Occipital lobe (tissue), 2 donors: ENCODE data around the gene ELOVL5. TPM values are rescaled to one million over a fixed set of nuclear protein-coding genes. Genes with fewer than 3 reads are reported as not detected.
"Not testable (repeated sequence)": the region's sequence is repeated elsewhere in the genome, so short reads cannot be mapped to it uniquely, and the experiment has no call there.

ENCODE experiments used
- DNase-seq: peaks from one replicate; lab custom pipeline; 2025; lab: John Stamatoyannopoulos, UW
- total RNA-seq: library from RNA; depleted of rRNA; stranded (reverse); fragments of >200 nt; gene quantifications from one replicate; pipeline ENCODE4 v1.2.3, GENCODE V29; 2014

The ELOVL5 gene
- total RNA-seq, 1 donor from 2014 or later: 54.1 TPM

GRCh38 chr6:53359095-53359842 is 10.5 kb upstream of the ELOVL5 start:
- peak; percentile 96 for DNase-seq

- no peak for DNase-seq
These were observed 9.8 kb upstream of the ELOVL5 start for GRCh38 chr6:53358440-53359094.

GRCh38 chr6:53357576-53358360 is 9.0 kb upstream of the ELOVL5 start:
- no peak for DNase-seq

- DNase-seq: no peak
These were observed 4.9 kb upstream of the ELOVL5 start for GRCh38 chr6:53353624-53354023.

- DNase-seq: no peak
These were observed 3.6 kb upstream of the ELOVL5 start for GRCh38 chr6:53352360-53352759.

- DNase-seq: no peak
These were observed 501 bp upstream of the ELOVL5 start for GRCh38 chr6:53349209-53349693.

GRCh38 chr6:53347921-53348370 is 804 bp downstream of the ELOVL5 start:
- DNase-seq: peak; percentile 66

- DNase-seq: no peak
These were observed 1.4 kb downstream of the ELOVL5 start for GRCh38 chr6:53347250-53347920.

- DNase-seq: not testable (repeated sequence)
These were observed 2.7 kb downstream of the ELOVL5 start for GRCh38 chr6:53346049-53346448.

- DNase-seq: no peak
These were observed 3.8 kb downstream of the ELOVL5 start for GRCh38 chr6:53344969-53345368.

GRCh38 chr6:53343092-53343491 is 5.7 kb downstream of the ELOVL5 start:
- no peak for DNase-seq

- no peak for DNase-seq
These were observed 6.5 kb downstream of the ELOVL5 start for GRCh38 chr6:53342217-53342616.

GRCh38 chr6:53340536-53340935 is 8.2 kb downstream of the ELOVL5 start:
- no peak for DNase-seq

- DNase-seq: no peak
These were observed 9.3 kb downstream of the ELOVL5 start for GRCh38 chr6:53339424-53339823.

- no peak for DNase-seq
These were observed 10.4 kb downstream of the ELOVL5 start for GRCh38 chr6:53338304-53338703.

- no peak for DNase-seq
These were observed 12.7 kb downstream of the ELOVL5 start for GRCh38 chr6:53336070-53336469.

- no peak for DNase-seq
These were observed 13.3 kb downstream of the ELOVL5 start for GRCh38 chr6:53335224-53335994.

- no peak for DNase-seq
These were observed 15.0 kb downstream of the ELOVL5 start for GRCh38 chr6:53333439-53334408.

- DNase-seq: no peak
These were observed 17.1 kb downstream of the ELOVL5 start for GRCh38 chr6:53331678-53332077.
